ENCODE data around the gene HOXA7.

The HOXA7 gene

DNA sequence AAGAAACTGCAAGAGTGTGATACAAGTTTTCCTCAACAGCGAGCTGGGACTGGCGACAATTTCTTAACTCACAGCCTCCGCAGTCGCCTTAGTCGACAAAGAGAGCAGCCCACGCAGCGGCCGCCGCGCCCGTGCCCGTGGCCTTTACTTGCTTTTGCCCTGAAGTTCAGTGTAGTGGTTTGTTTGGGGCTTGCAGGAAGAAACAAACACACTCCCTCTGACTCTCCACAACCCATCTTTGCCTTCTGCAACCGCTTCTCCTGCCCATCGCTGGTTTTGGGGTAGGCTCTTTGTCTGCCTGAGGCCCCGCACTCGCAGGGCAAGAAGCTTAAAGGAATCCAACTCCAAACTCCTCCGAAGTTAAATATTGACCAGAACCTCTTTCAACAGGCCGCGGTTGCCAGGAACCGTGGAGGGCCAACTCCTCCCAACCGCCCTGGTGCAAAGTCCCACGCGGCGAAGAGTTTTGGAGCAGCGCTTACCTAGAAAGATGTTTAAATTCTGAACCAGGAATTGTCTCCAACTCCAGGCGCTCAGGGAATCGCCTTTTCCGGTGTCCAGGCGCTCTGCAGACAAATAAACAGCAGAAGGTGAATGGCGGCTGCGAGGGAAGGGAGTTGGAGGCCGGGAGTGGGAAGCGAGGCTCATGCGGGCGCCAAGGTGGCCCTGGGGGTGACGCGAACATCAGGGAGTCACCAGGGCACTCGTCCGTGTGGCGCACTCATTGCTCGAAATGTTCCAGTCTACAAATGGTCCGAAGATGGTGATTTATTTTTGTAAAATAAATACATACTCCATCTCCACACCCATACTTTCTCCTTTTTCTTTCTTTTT is 34.2 kb downstream of the HOXA7 start:
- no peak for DNase-seq (ENCODE audit: extremely low read depth in 1 of 2, low read depth in 1 of 2)

- no peak for DNase-seq (ENCODE audit: extremely low read depth in 1 of 2, low read depth in 1 of 2)
Observed at GRCh38 chr7:27121684-27122076, 34.8 kb downstream of the HOXA7 start.

- DNase-seq (ENCODE audit: extremely low read depth in 1 of 2, low read depth in 1 of 2): no peak
Observed at GRCh38 chr7:27119412-27119911, 37.0 kb downstream of the HOXA7 start.

GRCh38 chr7:27118580-27118979 is 37.9 kb downstream of the HOXA7 start:
- DNase-seq (ENCODE audit: extremely low read depth in 1 of 2, low read depth in 1 of 2): no peak

DNA sequence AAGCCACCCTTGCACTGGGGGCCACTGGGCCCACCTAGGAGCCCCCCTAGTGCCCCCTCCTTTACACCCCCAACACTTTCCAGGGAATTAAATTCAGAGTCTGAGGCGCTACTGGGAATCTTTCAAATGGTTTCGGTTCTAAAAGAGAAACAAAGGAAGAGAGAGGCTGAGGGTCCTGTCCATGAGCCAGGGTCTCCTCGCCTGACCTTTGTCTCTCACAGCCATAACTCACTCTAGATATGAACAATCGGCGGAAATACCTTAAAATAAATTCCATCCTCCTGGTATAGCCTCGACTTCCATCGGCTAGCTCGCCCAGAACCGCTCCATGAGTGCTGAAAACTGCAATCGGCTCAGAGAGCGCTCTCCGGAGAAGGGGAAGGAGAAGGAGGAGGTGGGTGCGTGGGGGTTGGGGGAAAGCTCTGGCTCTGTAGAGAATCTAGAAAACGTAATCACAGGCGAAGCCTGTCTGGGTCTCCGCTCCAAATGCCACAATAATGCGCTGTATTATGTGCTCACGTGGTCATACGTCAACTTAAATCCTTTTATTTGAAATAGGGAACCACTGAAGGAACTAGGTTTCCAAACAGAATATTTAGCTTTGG is 38.5 kb downstream of the HOXA7 start:
- no peak for DNase-seq (ENCODE audit: extremely low read depth in 1 of 2, low read depth in 1 of 2)

- no peak for DNase-seq (ENCODE audit: extremely low read depth in 1 of 2, low read depth in 1 of 2)
Observed at GRCh38 chr7:27116962-27117886, 39.3 kb downstream of the HOXA7 start.

- no peak for DNase-seq (ENCODE audit: extremely low read depth in 1 of 2, low read depth in 1 of 2)
Observed at GRCh38 chr7:27116031-27116961, 40.2 kb downstream of the HOXA7 start.

DNA sequence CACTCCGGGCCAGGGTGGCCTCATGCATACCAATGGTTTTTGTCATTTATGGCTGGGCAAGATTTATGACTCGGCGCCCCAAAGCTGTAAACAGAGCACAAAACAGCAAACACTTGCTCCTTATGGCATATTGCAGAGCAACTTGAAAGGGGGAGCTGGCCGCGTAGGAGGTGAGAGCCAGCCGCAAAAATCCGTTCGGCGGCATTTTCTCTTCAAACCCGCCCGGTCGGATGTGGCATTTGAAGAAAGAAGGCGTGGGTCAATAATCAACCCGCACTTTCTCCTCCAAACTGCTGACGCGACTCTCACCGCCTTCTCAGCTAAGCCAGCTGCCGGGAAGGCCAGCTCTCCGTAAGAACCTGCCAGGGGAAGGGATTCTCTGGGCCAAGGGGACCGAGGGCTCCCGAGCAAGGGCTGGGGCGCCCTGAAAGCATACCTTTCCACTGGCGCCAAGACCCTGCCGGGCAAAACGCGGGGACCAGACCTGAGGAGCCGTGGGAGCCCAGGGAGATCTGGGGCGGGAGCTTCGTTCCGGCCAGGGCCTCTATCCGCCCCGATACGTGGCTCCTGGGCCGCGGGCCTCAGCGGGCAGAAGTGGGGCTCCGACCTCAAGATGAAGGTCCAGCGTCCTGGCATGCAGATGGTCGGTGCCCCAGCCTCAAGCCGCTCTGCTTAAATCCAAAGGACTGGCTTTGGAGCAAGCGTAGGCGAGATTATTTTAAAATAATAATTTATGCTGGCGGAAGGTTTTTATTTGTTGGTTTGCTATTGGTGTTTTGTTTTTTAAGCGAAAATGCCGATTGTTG is 41.1 kb downstream of the HOXA7 start:
- no peak for DNase-seq (ENCODE audit: extremely low read depth in 1 of 2, low read depth in 1 of 2)

DNA sequence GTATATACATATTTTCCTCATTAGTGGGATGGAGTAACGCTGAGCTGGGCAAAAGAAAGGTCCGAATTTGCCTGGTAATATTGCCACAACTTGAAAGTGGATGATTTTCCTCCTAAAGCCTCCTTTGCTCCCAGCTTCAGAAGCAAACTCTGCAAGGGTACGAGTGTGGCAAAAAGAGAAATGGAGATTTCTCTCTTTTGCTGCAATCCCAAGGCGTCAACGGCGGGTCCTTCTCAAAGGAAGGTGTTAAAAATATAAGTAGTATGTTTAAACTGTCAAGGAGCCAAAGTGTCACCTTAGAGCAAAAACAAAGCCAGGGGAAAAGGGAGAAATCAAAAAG is 41.6 kb downstream of the HOXA7 start:
- no peak for DNase-seq (ENCODE audit: extremely low read depth in 1 of 2, low read depth in 1 of 2)

DNA sequence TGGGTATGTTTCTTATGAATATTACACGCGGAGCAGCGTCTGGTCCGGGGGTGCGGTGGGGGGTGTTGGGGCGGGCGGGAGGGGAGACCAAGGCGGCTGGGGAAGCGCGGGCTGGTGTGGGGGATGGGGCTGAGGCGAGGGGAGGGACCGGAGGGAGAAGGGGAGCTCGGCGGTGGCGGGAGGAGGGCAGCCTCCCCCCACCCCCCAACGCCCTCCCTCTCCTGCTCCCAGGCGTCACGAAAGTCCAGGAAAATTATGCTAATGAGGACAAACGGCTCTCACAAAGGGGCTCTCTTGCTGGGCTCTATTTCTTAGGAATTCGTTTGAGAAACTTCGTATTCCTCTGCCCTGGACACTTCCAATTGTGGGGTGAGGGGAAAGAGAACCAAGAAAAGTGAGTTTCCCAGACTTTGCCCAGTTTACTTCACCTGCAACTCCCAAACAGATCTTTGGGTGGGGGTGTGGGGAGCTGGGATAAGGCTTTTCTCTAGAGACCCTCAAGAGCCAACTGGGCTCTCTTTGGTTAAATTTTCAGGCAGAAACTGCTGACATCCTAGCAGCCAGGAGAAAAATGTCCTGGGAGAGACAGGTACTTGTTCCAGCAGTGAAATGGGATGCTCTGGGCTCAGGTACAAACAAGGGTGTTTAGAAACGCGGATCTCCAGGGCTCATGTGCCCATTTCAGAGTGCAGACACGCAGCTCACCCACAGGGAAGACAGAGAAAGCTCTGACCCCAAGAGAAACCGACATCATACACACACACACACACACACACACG is 42.3 kb downstream of the HOXA7 start:
- no peak for DNase-seq (ENCODE audit: extremely low read depth in 1 of 2, low read depth in 1 of 2)

- no peak for DNase-seq (ENCODE audit: extremely low read depth in 1 of 2, low read depth in 1 of 2)
Observed at GRCh38 chr7:27112955-27113949, 43.2 kb downstream of the HOXA7 start.

DNA sequence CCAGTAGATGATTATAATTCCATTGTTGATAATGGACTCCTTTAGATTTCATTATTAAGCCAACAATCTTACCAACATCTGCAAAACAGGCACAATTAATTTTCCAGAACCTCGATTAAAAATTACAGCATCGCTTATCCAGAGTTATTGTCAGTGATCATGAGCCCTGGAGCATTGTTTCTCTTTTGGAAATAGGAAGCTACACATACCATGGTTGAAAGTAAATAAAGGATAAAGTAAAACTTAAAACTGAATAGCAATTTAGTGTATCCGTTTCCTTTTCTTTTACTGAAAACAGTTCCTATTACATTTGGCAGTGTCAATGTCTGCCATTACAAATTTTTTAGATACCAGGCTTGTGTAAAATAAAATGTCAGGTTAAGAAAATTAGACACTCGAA is 44.1 kb downstream of the HOXA7 start:
- DNase-seq (ENCODE audit: extremely low read depth in 1 of 2, low read depth in 1 of 2): no peak

GRCh38 chr7:27111751-27112277 is 44.7 kb downstream of the HOXA7 start:
- no peak for DNase-seq (ENCODE audit: extremely low read depth in 1 of 2, low read depth in 1 of 2)

DNA sequence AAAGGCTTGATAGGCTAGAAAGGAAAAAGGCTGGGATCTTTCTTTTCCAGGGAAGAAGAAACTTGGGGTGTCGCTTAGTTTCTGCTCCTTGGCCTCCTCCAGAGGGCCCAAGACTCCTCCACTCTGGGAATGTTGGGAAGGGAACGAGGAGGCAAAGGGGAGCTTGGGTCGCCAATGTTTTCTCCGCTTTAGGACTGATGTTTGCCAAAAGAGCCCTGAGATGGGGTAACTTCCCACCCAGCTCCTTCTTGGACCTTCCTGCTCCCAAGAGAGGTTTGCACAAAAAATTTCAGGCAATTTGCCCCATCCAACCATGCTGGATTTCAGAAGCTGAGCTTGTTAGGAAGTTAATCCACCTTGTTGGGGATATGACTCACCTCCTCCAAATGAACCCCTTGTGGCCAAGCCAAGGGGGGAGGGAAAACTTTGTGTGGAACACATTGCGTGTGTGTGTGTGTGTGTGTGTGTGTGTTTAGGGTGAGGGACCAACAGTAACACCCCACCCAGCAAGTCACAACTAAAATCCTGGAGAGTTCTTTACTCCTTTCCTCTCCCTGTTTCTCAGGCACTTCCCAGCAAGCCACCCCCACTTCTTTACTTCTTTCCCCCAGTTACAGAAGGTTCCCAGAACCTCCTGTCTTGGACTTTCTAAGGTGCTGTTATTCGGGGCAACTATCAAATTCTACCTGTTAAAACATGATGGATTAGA is 45.3 kb downstream of the HOXA7 start:
- no peak for DNase-seq (ENCODE audit: extremely low read depth in 1 of 2, low read depth in 1 of 2)

DNA sequence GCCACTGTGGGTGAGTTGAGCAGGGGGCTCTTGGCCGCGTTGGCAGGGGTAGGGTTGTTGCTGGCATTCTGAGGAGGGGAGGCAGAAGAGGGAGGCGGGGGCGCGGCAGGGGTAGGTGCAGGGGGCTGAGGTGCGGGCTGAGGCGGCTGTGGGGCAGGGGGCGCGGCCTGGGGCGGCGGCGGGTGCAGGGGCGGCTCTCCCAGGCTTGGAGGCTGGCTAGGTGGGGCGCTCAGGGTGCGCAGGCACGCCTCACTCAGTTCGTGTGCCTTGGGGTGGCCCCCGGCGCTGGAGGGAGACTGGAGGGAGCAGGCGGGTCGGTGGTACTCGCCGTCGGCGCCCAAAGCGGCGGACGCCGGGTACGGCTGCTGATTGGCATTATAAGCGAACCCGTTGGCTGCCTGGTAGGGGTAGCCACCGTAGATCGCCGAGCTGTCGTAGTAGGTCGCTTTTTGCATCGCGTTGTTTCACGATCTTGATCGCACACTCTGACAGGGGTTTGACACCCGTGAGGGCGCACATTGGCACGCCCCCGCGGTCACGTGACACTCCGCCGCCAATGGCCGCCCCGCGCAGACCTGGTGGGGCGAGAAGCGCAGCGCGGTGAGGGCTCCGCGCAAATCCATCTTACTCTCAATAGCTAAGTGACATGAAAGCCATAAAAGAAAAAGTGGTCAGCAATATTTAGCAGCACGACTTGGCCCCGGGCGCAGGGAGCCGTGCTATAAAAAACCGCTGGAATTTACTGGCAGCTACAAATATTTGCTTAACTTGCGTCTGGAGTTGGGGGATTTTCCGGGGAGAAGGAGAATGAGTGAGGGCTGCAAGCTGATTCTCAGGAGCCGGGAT is 46.1 kb downstream of the HOXA7 start:
- DNase-seq (ENCODE audit: extremely low read depth in 1 of 2, low read depth in 1 of 2): no peak

Data from activated CD8-positive, alpha-beta memory T cell treated with anti-CD3 and anti-CD28 coated beads for 1 hour (primary cell).